Measurements from ENCODE around the gene TBCD.
"Not testable (repeated sequence)": the region's sequence is repeated elsewhere in the genome, so short reads cannot be mapped to it uniquely, and the experiment has no call there.

Gene TBCD

DNA sequence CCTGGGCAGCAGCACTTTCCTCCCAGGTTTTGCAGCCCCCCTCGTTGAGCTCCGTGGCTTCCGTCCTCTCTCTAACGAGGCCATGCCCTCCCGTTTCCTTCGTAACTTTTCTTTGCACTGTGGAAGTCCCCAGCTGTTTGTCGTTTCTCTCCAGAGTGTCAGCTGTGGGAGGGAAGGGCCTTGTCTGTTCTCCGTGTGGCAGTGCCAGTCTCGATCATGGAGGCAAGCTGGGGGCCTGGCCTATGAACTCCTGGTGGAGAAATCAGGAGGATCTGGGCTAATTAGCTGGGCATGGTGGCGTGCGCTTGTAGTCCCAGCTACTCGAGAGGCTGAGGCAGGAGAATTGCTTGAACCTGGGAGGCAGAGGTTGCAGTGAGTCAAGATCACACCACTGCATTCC is 28.3 kb downstream of the TBCD start:
- H3K4me3 ChIP-seq (ENCODE audit: low read depth, low read length), result no peak overlapping the region
- TF ChIP-seq MYC (IDR thresholded peaks at IDR 0.05; ENCODE audit: low read depth, low read length), result no peak
- TF ChIP-seq, protein P1, sequence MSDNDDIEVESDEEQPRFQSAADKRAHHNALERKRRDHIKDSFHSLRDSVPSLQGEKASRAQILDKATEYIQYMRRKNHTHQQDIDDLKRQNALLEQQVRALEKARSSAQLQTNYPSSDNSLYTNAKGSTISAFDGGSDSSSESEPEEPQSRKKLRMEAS (IDR thresholded peaks at IDR 0.05; ENCODE audit: low read depth, low read length), result no peak
- TF ChIP-seq POLR2A (IDR thresholded peaks at IDR 0.05; ENCODE audit: extremely low read depth, insufficient read length), result no peak
- TF ChIP-seq, protein P2, sequence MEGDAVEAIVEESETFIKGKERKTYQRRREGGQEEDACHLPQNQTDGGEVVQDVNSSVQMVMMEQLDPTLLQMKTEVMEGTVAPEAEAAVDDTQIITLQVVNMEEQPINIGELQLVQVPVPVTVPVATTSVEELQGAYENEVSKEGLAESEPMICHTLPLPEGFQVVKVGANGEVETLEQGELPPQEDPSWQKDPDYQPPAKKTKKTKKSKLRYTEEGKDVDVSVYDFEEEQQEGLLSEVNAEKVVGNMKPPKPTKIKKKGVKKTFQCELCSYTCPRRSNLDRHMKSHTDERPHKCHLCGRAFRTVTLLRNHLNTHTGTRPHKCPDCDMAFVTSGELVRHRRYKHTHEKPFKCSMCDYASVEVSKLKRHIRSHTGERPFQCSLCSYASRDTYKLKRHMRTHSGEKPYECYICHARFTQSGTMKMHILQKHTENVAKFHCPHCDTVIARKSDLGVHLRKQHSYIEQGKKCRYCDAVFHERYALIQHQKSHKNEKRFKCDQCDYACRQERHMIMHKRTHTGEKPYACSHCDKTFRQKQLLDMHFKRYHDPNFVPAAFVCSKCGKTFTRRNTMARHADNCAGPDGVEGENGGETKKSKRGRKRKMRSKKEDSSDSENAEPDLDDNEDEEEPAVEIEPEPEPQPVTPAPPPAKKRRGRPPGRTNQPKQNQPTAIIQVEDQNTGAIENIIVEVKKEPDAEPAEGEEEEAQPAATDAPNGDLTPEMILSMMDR (IDR thresholded peaks at IDR 0.05; ENCODE audit: low read depth, low read length), result no peak
- DNase-seq (ENCODE audit: low read depth), result no peak

DNA sequence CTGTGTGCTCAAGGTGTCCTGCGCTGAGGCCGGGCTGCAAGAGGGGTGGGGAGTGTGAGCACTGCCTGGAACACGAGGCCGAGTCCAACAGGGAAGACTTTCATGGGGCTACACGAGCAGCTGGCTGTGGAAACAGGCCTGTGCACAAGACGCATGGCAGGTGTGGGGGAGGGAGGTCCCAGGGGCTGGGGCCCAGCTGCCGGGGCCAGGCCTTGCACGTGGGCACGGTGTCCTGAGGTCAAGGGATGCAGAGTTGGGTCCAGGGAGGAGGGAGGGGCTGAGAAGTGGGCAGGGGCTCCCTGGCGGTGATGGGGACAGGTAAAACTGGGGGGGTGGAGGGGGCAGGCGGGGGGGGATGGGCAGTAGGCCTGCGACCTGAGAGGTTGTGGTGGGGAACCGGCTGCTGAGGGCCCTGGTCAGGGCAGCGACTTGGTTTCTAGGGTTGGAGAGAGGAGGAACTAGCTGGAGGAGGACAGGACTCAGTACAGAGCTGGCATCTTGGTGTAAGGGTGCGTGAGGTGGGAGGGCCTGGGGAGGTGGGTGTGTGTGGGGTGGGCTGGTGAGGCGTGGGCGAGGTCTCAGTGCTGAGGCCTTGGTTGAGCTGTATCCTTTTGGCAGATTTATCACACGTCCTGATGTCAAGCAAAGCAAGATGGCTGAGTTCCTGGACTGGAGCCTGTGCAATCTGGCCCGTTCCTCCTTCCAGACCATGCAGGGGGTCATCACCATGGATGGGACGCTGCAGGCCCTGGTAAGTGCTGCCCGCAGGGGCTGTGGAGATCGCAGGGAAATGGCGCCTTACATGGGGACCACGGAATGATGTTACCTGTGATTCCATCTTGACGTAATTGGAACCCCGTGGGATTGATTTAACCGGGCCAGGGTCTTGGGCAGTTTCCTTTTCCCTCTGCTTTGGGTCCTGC is 29.4 kb downstream of the TBCD start:
- no peak overlapping the region for H3K4me3 ChIP-seq (ENCODE audit: low read depth, low read length)
- TF ChIP-seq POLR2A (IDR thresholded peaks at IDR 0.05; ENCODE audit: extremely low read depth, insufficient read length) (no peak), MYC (IDR thresholded peaks at IDR 0.05; ENCODE audit: low read depth, low read length) (no peak)
- TF ChIP-seq, protein P2 (IDR thresholded peaks at IDR 0.05; ENCODE audit: low read depth, low read length), result no peak
- TF ChIP-seq, protein P1 (IDR thresholded peaks at IDR 0.05; ENCODE audit: low read depth, low read length), result no peak
- DNase-seq (ENCODE audit: low read depth), result no peak

DNA sequence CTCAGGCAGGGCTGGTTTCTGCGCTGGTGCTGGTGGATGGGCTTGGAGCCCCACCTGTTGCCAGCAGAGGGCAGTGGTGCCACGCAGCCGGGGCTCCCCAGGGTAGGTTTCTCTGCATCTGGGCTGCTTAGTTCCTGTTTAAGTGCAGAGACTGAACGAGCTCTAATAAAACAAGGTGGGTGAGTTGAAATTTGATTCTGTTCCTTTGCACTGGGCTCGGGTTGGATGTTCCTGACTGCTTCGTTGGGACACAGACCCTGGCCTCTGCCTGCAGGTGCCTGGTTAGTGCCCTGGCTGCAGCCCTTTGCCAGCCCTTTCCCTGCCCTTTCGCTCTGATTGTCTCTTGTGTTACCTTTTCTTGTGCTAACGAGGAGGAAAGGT is 30.0 kb downstream of the TBCD start:
- no peak overlapping the region for H3K4me3 ChIP-seq (ENCODE audit: low read depth, low read length)
- DNase-seq (ENCODE audit: low read depth), result peak; percentile 83
- TF ChIP-seq, protein P2 (IDR thresholded peaks at IDR 0.05; ENCODE audit: low read depth, low read length), result peak; percentile 93
- TF ChIP-seq POLR2A (IDR thresholded peaks at IDR 0.05; ENCODE audit: extremely low read depth, insufficient read length), result no peak
- TF ChIP-seq MYC (IDR thresholded peaks at IDR 0.05; ENCODE audit: low read depth, low read length), result peak; percentile 80
- TF ChIP-seq, protein P1 (IDR thresholded peaks at IDR 0.05; ENCODE audit: low read depth, low read length), result peak; percentile 81

DNA sequence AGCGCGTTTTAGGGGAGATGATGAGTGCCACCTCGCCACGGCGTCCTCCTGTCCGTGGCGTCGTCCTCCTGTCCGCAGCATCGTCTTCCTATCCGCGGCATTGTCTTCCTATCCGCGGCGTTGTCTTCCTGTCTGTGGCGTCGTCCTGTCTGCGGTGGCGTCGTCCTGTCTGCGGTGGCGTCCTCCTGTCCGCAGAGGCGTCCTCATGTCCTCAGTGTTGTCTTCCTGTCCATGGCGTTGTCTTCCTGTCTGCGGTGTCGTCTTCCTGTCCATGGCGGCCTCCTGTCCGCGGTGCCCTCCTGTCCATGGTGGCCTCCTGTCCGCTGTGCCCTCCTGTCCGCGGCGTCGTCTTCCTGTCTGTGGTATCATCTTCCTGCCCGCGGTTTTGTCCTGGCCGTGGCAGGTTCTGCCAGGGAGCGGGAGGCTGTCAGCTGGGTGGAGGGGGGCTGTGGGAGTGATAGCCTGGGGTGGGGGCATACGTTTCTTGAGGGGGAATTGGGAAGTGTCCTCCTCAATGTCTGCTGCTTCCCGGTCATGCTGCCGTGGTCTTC is 30.9 kb downstream of the TBCD start:
- no peak overlapping the region for H3K4me3 ChIP-seq (ENCODE audit: low read depth, low read length)
- TF ChIP-seq POLR2A (IDR thresholded peaks at IDR 0.05; ENCODE audit: extremely low read depth, insufficient read length) (no peak), MYC (IDR thresholded peaks at IDR 0.05; ENCODE audit: low read depth, low read length) (no peak)
- TF ChIP-seq, protein P2 (IDR thresholded peaks at IDR 0.05; ENCODE audit: low read depth, low read length), result no peak
- TF ChIP-seq, protein P1 (IDR thresholded peaks at IDR 0.05; ENCODE audit: low read depth, low read length), result no peak
- no peak for DNase-seq (ENCODE audit: low read depth)

DNA sequence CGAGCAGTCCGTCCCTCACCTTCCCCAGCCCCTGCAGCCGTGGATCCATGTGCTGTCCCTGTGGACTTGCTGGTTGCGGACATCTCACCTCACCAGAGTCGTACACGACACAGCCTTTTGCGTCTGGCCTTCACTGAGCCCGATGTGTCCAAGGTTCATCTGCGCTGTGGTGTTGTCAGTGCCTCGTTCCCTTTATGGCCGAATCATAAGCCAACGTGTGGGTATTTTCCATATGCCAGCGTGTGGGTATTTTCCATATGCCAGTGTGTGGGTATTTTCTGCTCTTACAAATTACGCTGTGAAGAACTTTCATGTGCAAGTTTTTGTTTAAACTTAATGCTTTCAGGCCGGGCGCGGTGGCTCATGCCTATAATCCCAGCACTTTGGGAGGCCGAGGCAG is 31.6 kb downstream of the TBCD start:
- no peak for DNase-seq (ENCODE audit: low read depth)
- no peak overlapping the region for H3K4me3 ChIP-seq (ENCODE audit: low read depth, low read length)
- TF ChIP-seq MYC (IDR thresholded peaks at IDR 0.05; ENCODE audit: low read depth, low read length), result no peak
- TF ChIP-seq POLR2A (IDR thresholded peaks at IDR 0.05; ENCODE audit: extremely low read depth, insufficient read length), result no peak
- TF ChIP-seq, protein P2 (IDR thresholded peaks at IDR 0.05; ENCODE audit: low read depth, low read length), result no peak
- TF ChIP-seq, protein P1 (IDR thresholded peaks at IDR 0.05; ENCODE audit: low read depth, low read length), result no peak

DNA sequence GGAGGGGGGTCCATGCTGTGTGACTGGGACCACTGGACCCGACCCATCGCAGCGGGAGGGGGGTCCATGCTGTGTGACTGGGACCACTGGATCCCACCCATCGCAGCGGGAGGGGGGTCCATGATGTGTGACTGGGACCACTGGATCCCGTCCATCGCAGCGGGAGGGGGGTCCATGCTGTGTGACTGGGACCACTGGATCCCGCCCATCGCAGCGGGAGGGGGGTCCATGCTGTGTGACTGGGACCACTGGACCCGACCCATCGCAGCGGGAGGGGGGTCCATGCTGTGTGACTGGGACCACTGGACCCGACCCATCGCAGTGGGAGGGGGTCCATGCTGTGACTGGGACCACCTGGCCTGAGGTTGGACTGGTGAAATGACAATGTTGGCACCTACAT is 33.7 kb downstream of the TBCD start:
- DNase-seq (ENCODE audit: low read depth); H3K4me3 ChIP-seq (ENCODE audit: low read depth, low read length): not testable (repeated sequence)

Data from NB4 (cell line).